Astrocyte of the spinal cord (primary cell): ENCODE results near the gene AGAP1.

Source experiments
- DNase-seq: peaks from one replicate; pipeline ENCODE4 v3.0.0; 2011; ENCODE audit warnings: low read depth, low spot score
- H3K4me3 ChIP-seq: 2 replicates; pipeline ENCODE4 v1.5.1; 2011; ENCODE audit warnings: low read depth, mild to moderate bottlenecking, low read length, moderate library complexity
- in situ Hi-C: cut with HindIII; loops from 2 replicates; pipeline ENCODE4 v1.10.0; 2017; ENCODE audit warnings: low sequenced_read_pairs
- TF ChIP-seq, protein P1 (sequence below): IDR thresholded peaks from 2 replicates; pipeline ENCODE4 v1.5.1; 2012; ENCODE audit warnings: low read depth, mild to moderate bottlenecking, low read length, inconsistent platforms

Gene AGAP1

DNA sequence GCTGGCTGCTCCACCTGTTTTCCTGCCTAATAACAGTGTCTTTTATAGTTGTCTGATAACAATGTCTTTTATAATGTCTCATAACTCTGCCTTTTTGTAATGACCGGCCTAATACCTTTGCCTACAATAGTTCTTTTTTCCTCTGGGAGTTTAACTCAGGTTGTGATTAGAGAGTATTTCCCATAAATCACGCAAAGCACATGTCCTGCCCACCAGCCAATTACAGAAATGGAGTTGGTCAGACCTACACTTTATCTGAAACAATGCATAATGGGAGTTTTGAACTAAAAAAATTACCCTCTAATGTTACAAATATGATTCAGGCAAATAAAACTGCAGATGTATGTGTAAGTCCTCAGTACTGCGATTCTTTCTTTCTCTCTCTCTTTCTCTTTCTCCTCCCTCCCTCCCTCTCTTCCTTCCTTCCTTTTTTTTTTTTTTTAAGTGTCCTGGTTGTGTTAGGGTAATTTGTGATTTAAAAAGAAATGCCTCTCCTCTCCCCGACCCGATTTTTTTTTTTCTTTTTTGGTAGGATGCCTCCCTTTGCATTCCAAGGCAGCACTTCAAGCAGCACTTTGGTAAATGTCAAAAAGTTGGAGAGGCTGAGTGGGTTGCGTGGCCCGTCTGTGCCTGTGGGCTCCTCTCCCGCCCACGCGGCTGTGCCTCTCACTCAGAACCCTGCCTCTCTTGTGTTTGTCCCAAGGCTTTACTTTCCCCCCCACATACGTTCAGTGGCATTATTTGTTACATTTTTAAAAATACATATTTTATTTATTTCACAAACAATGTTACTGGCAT is 147.3 kb downstream of the AGAP1 start:
- TF ChIP-seq, protein P1, sequence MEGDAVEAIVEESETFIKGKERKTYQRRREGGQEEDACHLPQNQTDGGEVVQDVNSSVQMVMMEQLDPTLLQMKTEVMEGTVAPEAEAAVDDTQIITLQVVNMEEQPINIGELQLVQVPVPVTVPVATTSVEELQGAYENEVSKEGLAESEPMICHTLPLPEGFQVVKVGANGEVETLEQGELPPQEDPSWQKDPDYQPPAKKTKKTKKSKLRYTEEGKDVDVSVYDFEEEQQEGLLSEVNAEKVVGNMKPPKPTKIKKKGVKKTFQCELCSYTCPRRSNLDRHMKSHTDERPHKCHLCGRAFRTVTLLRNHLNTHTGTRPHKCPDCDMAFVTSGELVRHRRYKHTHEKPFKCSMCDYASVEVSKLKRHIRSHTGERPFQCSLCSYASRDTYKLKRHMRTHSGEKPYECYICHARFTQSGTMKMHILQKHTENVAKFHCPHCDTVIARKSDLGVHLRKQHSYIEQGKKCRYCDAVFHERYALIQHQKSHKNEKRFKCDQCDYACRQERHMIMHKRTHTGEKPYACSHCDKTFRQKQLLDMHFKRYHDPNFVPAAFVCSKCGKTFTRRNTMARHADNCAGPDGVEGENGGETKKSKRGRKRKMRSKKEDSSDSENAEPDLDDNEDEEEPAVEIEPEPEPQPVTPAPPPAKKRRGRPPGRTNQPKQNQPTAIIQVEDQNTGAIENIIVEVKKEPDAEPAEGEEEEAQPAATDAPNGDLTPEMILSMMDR = no peak
- in situ Hi-C loops = no loop called here
- no peak overlapping the region for H3K4me3 ChIP-seq
- DNase-seq = no peak

DNA sequence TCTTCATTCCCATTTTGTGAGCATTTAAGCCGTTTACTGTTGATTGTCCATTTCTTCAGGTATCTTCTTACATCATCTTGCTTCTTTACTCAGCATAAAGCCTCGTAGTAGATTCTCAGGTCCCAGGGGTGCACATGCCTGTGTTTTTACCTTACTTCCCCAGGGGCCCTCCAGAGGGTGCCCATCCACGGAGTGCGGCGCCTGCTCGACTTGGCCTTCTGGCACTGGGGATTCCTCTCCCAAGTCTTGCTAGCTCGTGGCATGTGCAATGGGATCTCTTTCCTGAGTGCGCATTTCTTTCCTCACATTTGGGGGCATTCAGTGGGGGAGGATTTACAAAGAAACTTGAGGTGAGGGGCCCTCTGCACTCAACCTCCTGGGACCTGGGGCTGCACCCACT is 148.1 kb downstream of the AGAP1 start:
- H3K4me3 ChIP-seq = no peak overlapping the region
- in situ Hi-C loops = no loop called here
- DNase-seq = no peak
- TF ChIP-seq, protein P1 = no peak

DNA sequence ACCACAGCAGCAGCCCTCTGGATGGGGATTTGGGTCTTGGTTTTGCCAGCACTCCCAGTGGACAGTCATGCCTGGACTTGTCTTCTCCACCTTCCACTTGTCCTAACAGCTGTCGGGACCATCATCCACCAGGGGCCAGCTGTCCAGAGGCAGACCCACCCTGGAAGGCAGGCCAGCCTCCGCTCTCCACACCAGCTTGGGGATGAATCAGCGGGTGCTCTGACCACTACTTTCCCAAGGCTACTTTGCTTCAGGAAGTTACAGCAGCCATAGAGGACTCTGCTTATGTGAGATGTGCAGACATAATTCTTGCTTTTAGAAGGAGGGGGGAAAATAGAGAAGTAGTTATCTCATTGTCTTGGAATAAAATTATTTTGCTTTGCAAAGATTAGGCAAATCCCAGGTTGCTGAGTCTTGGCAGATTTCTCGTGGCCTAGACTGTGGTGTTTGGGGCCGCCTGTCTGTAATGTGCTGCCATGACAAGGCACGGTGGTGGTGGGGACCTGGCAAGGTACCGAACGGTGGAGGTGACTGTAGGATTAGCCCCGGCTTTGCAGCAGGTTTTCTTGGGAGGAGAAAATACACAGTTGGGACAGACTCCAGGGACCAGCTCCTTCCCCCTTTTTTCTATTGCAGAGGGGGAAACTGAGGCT is 148.7 kb downstream of the AGAP1 start:
- in situ Hi-C loops = no loop called here
- DNase-seq = peak; percentile 58
- TF ChIP-seq, protein P1 = peak; percentile 21
- H3K4me3 ChIP-seq = no peak overlapping the region

DNA sequence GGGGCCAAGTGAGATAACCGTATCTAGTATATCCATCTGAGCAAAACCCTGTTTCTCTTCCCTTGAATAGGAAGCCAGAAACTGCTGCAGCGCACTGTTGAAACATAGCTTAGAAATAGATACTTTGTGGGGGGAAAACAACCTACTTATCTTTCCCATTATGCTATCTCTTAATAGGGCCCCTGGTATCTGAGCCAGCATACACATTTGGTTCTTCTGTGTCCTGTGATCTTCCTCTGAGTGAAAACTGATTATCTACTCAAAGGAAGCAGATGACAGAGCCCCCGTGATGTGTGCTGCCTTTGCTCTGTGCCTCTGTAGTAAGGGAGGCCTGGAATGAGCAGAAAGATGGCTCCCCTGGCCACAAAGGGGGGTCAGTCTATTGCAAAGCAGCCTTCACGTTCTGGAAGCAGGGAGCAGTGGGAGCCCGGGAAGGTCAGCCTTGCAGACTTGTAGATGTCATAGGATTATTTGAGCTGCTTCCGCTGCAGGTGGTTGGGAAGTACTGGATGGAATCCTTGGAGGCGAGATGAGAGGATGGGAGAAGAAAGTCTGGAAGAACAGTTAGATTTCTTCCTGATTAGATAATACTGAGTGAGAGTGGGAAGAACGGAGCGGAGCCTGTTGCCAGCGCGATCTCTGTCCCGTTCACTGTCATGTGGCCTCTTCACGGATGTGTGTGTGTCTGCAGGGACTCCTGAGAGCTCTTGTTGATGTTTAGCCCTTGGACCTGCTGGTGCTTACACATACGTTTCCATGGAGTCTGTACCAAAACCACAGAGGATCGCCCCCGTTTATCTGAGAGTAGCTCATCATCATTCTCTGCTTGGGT is 150.1 kb downstream of the AGAP1 start:
- TF ChIP-seq, protein P1 = no peak
- DNase-seq = no peak
- no peak overlapping the region for H3K4me3 ChIP-seq
- in situ Hi-C loops = no loop called here

DNA sequence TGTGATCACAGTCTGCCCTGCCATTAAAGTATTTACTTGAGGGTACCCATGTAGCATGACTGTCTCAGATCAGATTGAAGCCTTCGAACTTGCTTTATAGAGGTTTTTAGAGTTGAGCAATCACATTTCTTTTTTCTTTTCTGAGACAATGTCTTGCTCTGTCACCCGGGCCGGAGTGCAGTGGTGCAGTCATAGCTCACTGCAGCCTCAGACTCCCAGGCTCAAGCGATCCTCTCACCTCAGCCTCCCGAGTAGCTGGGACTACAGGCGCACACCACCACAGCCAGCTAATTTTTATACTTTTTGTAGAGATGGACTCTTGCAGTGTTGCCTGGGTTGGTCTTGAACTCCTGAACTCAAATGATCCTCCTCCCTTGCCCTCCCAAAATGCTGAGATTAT is 153.4 kb downstream of the AGAP1 start:
- no peak for DNase-seq
- in situ Hi-C loops = no loop called here
- TF ChIP-seq, protein P1 = no peak
- no peak overlapping the region for H3K4me3 ChIP-seq

DNA sequence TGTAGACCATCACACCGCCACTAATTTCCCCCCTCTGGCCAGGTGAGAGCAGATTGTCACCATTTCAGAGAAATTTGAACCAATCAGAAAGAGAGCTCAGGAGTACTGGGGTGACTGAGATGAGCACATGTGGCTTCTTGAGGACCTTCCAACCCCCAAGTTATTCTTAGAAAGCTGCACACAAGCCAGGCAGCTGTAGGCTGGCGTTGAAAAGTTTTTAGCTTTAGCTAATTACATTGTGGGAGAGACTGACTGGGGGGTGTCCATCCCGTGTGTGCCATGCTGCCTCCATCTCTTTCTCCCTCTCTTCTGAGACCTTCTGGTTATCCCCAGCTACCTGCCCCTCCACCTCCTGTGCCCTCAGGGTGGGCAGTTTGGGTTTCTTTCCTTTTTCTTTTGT is 154.0 kb downstream of the AGAP1 start:
- H3K4me3 ChIP-seq = no peak overlapping the region
- DNase-seq = no peak
- TF ChIP-seq, protein P1 = no peak
- in situ Hi-C loops = no loop called here
